Hematopoietic multipotent progenitor cell treated with erythropoietin and hydrocortisone succinate and interleukin-3 and kit ligand, for 15 days (in vitro differentiated cells): Measurements from ENCODE around the gene ZNF846.
"Not testable (repeated sequence)": the region's sequence is repeated elsewhere in the genome, so short reads cannot be mapped to it uniquely, and the experiment has no call there.

Source experiments
- DNase-seq: peaks from one replicate; pipeline ENCODE4 v3.0.0-alpha.2; 2015; ENCODE audit warnings: low spot score

The ZNF846 gene

GRCh38 chr19:9784163-9784496 is 15.6 kb upstream of the ZNF846 start:
- DNase-seq: not testable (repeated sequence)

GRCh38 chr19:9782338-9782737 is 13.8 kb upstream of the ZNF846 start:
- DNase-seq: no peak

GRCh38 chr19:9757544-9758501 is 10.7 kb downstream of the ZNF846 start:
- no peak for DNase-seq

- DNase-seq: no peak
These were observed 15.7 kb downstream of the ZNF846 start for GRCh38 chr19:9752701-9753443.

- no peak for DNase-seq
These were observed 17.1 kb downstream of the ZNF846 start for GRCh38 chr19:9751446-9751845.

GRCh38 chr19:9741476-9742171 is 26.9 kb downstream of the ZNF846 start:
- DNase-seq: no peak

GRCh38 chr19:9735986-9736385 is 32.6 kb downstream of the ZNF846 start:
- no peak for DNase-seq

GRCh38 chr19:9730056-9730455 is 38.5 kb downstream of the ZNF846 start:
- not testable (repeated sequence) for DNase-seq

- no peak for DNase-seq
These were observed 39.4 kb downstream of the ZNF846 start for GRCh38 chr19:9729162-9729561.

GRCh38 chr19:9727644-9728043 is 40.9 kb downstream of the ZNF846 start:
- no peak for DNase-seq

- DNase-seq: not testable (repeated sequence)
These were observed 42.9 kb downstream of the ZNF846 start for GRCh38 chr19:9725508-9726201.

- DNase-seq: no peak
These were observed 44.4 kb downstream of the ZNF846 start for GRCh38 chr19:9724157-9724556.

GRCh38 chr19:9721861-9722260 is 46.7 kb downstream of the ZNF846 start:
- no peak for DNase-seq

GRCh38 chr19:9720541-9720940 is 48.0 kb downstream of the ZNF846 start:
- DNase-seq: no peak

GRCh38 chr19:9711815-9712214 is 56.7 kb downstream of the ZNF846 start:
- no peak for DNase-seq

- DNase-seq: no peak
These were observed 59.2 kb downstream of the ZNF846 start for GRCh38 chr19:9709305-9709704.

- no peak for DNase-seq
These were observed 62.7 kb downstream of the ZNF846 start for GRCh38 chr19:9705836-9706235.

- DNase-seq: no peak
These were observed 66.4 kb downstream of the ZNF846 start for GRCh38 chr19:9702186-9702585.
